Hepatocyte (in vitro differentiated cells): ENCODE data around the gene MGAT4A. TPM values are rescaled to one million over a fixed set of nuclear protein-coding genes. Genes with fewer than 3 reads are reported as not detected.

Source experiments
- DNase-seq: peaks from one replicate; pipeline ENCODE4 v3.0.0-alpha.2; 2016; ENCODE audit warnings: low spot score
- H2AFZ ChIP-seq: fragments of 200-600 bp; sonication (generic); 2 replicates; pipeline ENCODE4 v1.6.0; 2016; ENCODE audit warnings: antibody characterized with exemption, mild to moderate bottlenecking
- H3K27ac ChIP-seq: fragments of 200-600 bp; sonication (generic); 2 replicates; pipeline ENCODE4 v1.5.1; 2016; ENCODE audit warnings: mild to moderate bottlenecking
- H3K27me3 ChIP-seq: fragments of 200-600 bp; sonication (generic); 2 replicates; pipeline ENCODE4 v1.6.1; 2016
- H3K36me3 ChIP-seq: fragments of 200-600 bp; sonication (generic); replicated peaks from 2 replicates; pipeline ENCODE4 v1.5.1; 2016; ENCODE audit warnings: low read depth; ENCODE audit not compliant: insufficient read depth
- H3K4me1 ChIP-seq: fragments of 200-600 bp; sonication (generic); 2 replicates; pipeline ENCODE4 v1.5.1; 2016; ENCODE audit warnings: mild to moderate bottlenecking, moderate library complexity; ENCODE audit not compliant: insufficient read depth
- H3K4me2 ChIP-seq: fragments of 200-600 bp; sonication (generic); 2 replicates; pipeline ENCODE4 v1.6.0; 2016
- H3K4me3 ChIP-seq: fragments of 200-600 bp; sonication (generic); 2 replicates; pipeline ENCODE4 v1.5.1; 2016; ENCODE audit warnings: mild to moderate bottlenecking
- H3K79me2 ChIP-seq: fragments of 200-600 bp; sonication (generic); 2 replicates; pipeline ENCODE4 v1.6.0; 2017; ENCODE audit warnings: mild to moderate bottlenecking
- H3K9me2 ChIP-seq: fragments of 200-600 bp; sonication (generic); replicated peaks from 2 replicates; pipeline ENCODE4 v1.6.0; 2017; ENCODE audit warnings: mild to moderate bottlenecking; ENCODE audit not compliant: insufficient read depth
- H3K9me3 ChIP-seq: fragments of 200-600 bp; sonication (generic); 2 replicates; pipeline ENCODE4 v1.5.1; 2016; ENCODE audit warnings: low read depth, mild to moderate bottlenecking
- H4K20me1 ChIP-seq: fragments of 200-600 bp; sonication (generic); 2 replicates; pipeline ENCODE4 v1.6.0; 2016; ENCODE audit warnings: mild to moderate bottlenecking; ENCODE audit not compliant: insufficient read depth, poor library complexity, severe bottlenecking
- EZH2 ChIP-seq: fragments of 200-600 bp; sonication (generic); IDR thresholded peaks from 2 replicates; pipeline ENCODE4 v1.6.1; 2016; ENCODE audit warnings: antibody characterized with exemption, mild to moderate bottlenecking, borderline replicate concordance
- EZH2phosphoT487 ChIP-seq: fragments of 200-600 bp; sonication (generic); IDR thresholded peaks from one replicate; pipeline ENCODE4 v1.6.1; 2018; ENCODE audit warnings: antibody characterized with exemption, mild to moderate bottlenecking, low read depth, moderate library complexity; ENCODE audit not compliant: unreplicated experiment, severe bottlenecking
- WGBS: methylation state at CpG from one replicate; pipeline ENCODE4 v1.1.6; 2016; ENCODE audit warnings: low lambda C conversion rate; ENCODE audit errors: missing lambda C conversion rate; 5-methylcytosine and 5-hydroxymethylcytosine counted together
- polyA plus RNA-seq: library from polyadenylated mRNA; unstranded; fragments of >200 nt; fragmentation: Nextera tagmentation; extraction: Ambion mirVana; gene quantifications from 2 replicates; pipeline ENCODE4 v1.2.1, GENCODE V29; 2016
- total RNA-seq: library from RNA; depleted of rRNA; stranded (reverse); fragments of >200 nt; gene quantifications from 2 replicates; pipeline ENCODE4 v1.2.3, GENCODE V29; 2014
- TF ChIP-seq, protein P1 (sequence below): fragments of 200-600 bp; sonication (generic); IDR thresholded peaks from 2 replicates; pipeline ENCODE4 v1.5.1; 2016; ENCODE audit warnings: antibody characterized with exemption, mild to moderate bottlenecking; ENCODE audit not compliant: poor library complexity

MGAT4A gene
- total and polyA plus RNA-seq, 2 experiments from 2014 or later = 10.1 to 21.6 TPM

- Histone ChIP-seq H2AFZ (no peak overlapping the region), H3K4me3 (no peak overlapping the region), H4K20me1 (no peaks in the 10 kb centered on the region), H3K27me3 (no peaks in the 10 kb centered on the region), H3K9me3 (no peaks in the 10 kb centered on the region), H3K4me2 (peak overlapping the region; percentile 31), H3K36me3 (no peaks in the 10 kb centered on the region), H3K79me2 (no peaks in the 10 kb centered on the region), H3K9me2 (no peaks in the 10 kb centered on the region), H3K4me1 (no peaks in the 10 kb centered on the region), H3K27ac (peak overlapping the region; percentile 36)
- TF ChIP-seq EZH2 = no peak
- TF ChIP-seq EZH2phosphoT487 = no peak
- TF ChIP-seq, protein P1, sequence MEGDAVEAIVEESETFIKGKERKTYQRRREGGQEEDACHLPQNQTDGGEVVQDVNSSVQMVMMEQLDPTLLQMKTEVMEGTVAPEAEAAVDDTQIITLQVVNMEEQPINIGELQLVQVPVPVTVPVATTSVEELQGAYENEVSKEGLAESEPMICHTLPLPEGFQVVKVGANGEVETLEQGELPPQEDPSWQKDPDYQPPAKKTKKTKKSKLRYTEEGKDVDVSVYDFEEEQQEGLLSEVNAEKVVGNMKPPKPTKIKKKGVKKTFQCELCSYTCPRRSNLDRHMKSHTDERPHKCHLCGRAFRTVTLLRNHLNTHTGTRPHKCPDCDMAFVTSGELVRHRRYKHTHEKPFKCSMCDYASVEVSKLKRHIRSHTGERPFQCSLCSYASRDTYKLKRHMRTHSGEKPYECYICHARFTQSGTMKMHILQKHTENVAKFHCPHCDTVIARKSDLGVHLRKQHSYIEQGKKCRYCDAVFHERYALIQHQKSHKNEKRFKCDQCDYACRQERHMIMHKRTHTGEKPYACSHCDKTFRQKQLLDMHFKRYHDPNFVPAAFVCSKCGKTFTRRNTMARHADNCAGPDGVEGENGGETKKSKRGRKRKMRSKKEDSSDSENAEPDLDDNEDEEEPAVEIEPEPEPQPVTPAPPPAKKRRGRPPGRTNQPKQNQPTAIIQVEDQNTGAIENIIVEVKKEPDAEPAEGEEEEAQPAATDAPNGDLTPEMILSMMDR = no peak
- WGBS = 20% methylated on average over 2 of the region's 2 CpGs
- DNase-seq = no peak
Observed at GRCh38 chr2:98734823-98735260, 3.9 kb upstream of the MGAT4A start.

DNA sequence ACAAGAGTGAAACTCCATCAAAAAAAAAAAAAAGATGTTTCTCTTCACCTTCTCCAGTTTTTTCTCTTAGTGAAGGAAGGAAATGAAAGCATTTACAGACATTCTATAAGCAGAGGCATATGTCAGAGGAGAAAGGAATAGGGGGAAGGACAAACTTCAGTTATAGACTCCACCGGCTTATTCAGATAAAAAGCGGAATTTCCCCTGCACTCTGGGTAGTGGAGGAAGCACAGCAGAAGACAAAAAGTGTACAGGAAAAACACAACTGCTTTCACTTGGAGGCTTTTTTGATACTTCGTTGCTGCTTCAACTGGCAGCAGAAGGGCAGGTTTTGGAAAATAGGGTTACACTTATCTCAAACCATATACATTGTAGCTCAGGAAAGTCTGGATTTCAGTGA, 3.2 kb upstream of the MGAT4A start:
- Histone ChIP-seq H3K9me3 (no peaks in the 10 kb centered on the region), H3K4me1 (peaks cover 7% of the 10 kb centered on the region), H3K79me2 (peaks cover 6% of the 10 kb centered on the region), H3K4me3 (no peak overlapping the region), H2AFZ (no peak overlapping the region), H4K20me1 (no peaks in the 10 kb centered on the region), H3K4me2 (peak overlapping the region; percentile 31), H3K9me2 (no peaks in the 10 kb centered on the region), H3K36me3 (no peaks in the 10 kb centered on the region), H3K27me3 (no peaks in the 10 kb centered on the region), H3K27ac (no peak overlapping the region)
- 70% methylated on average over 3 of the region's 3 CpGs for WGBS
- DNase-seq = no peak
- TF ChIP-seq EZH2phosphoT487 = no peak
- TF ChIP-seq, protein P1 = no peak
- TF ChIP-seq EZH2 = no peak

DNA sequence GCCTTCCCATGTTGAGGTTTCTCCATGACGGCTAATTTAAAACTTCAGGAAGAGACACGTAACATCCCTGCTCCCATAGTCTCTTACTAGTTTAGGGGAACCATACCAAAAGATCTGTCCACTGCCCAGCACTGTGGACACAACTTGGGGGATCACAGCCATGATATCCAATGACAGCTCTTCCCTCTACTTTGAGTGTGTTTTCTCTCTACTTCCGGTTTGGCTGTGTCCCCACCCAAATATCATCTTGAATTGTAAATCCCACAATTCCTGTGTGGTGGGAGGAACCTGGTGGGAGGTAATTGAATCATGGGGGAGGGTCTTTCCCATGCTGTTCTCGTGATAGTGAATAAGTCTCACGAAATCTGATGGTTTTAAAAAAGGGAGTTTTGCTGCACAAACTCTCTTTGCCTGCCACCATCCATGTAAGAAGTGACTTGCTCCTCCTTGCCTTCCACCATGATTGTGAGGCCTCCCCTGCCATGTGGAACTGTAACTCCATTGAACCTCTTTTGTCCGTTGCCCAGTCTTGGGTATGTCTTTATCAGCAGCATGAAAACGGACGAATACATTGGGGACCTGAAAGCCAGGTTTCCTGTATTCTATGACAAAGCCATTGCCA, 1.6 kb upstream of the MGAT4A start:
- Histone ChIP-seq H3K4me2 (peak overlapping the region; percentile 87), H3K27me3 (no peaks in the 10 kb centered on the region), H3K4me1 (peaks cover 17% of the 10 kb centered on the region), H3K4me3 (no peak overlapping the region), H2AFZ (no peak overlapping the region), H3K27ac (no peak overlapping the region), H3K9me3 (no peaks in the 10 kb centered on the region), H3K79me2 (peaks cover 17% of the 10 kb centered on the region), H3K9me2 (no peaks in the 10 kb centered on the region), H4K20me1 (no peaks in the 10 kb centered on the region), H3K36me3 (no peaks in the 10 kb centered on the region)
- 91% methylated on average over 8 of the region's 8 CpGs for WGBS
- TF ChIP-seq, protein P1 = no peak
- TF ChIP-seq EZH2phosphoT487 (no peak), EZH2 (no peak)
- DNase-seq = no peak

GRCh38 chr2:98731894-98732349, 990 bp upstream of the MGAT4A start:
- TF ChIP-seq, protein P1 = no peak
- TF ChIP-seq EZH2phosphoT487 (no peak), EZH2 (no peak)
- DNase-seq = no peak
- H3K9me3 ChIP-seq = no peaks in the 10 kb centered on the region
- H3K79me2 ChIP-seq = peaks cover 23% of the 10 kb centered on the region
- peaks cover 20% of the 10 kb centered on the region for H3K4me1 ChIP-seq
- H2AFZ ChIP-seq = peak overlapping the region; percentile 92
- H3K4me3 ChIP-seq = peak overlapping the region; percentile 85
- H3K27me3 ChIP-seq = no peaks in the 10 kb centered on the region
- H3K9me2 ChIP-seq = no peaks in the 10 kb centered on the region
- 39% methylated on average over 6 of the region's 6 CpGs for WGBS
- H4K20me1 ChIP-seq = no peaks in the 10 kb centered on the region
- H3K36me3 ChIP-seq = no peaks in the 10 kb centered on the region
- H3K27ac ChIP-seq = peak overlapping the region; percentile 90
- H3K4me2 ChIP-seq = peak overlapping the region; percentile 87
